Measurements from ENCODE around the gene GAPDHS. TPM values are rescaled to one million over a fixed set of nuclear protein-coding genes. Genes with fewer than 3 reads are reported as not detected.

Gene GAPDHS
- total RNA-seq (2012; rRNA removed) = not detected in 2 replicates

GRCh38 chr19:35533201-35533821, at the start of gene GAPDHS:
Gene GAPDHS (plus strand): TSS chr19:35533456. CDS start chr19:35533528, 72 bp downstream.
- no peak within 1 kb of the TSS for H3K9ac ChIP-seq (ENCODE audit: low read depth, low read length)

GRCh38 chr19:35484252-35485036, 48.8 kb upstream of the GAPDHS start:
- no peak overlapping the region for H3K4me2 ChIP-seq (ENCODE audit: low read length)
- no peaks in the 10 kb centered on the region for H3K9me3 ChIP-seq (replicated peaks; ENCODE audit: low read length)
- H3K9ac ChIP-seq (ENCODE audit: low read depth, low read length) = no peak overlapping the region
- H3K4me1 ChIP-seq (ENCODE audit: control insufficient read depth, insufficient read depth, low read length) = no peaks in the 10 kb centered on the region
- peaks cover 25% of the 10 kb centered on the region for H3K27me3 ChIP-seq (ENCODE audit: control insufficient read depth, insufficient read depth, low read length)
- H3K36me3 ChIP-seq (ENCODE audit: insufficient read depth, low read length) = no peaks in the 10 kb centered on the region
- no peak overlapping the region for H3K4me3 ChIP-seq (ENCODE audit: low read length)

More at GRCh38 chr19:35533201-35533821, at the start of gene GAPDHS:
- peak within 1 kb of the TSS; percentile 58 for H3K4me2 ChIP-seq (ENCODE audit: low read length)
- no peak within 1 kb of the TSS for H3K4me3 ChIP-seq (ENCODE audit: low read length)
- peaks cover 45% of the 10 kb centered on the region for H3K27me3 ChIP-seq (ENCODE audit: control insufficient read depth, insufficient read depth, low read length)
- H3K36me3 ChIP-seq (ENCODE audit: insufficient read depth, low read length) = no peaks in the 10 kb centered on the region
- H3K9me3 ChIP-seq (replicated peaks; ENCODE audit: low read length) = no peaks in the 10 kb centered on the region
- H3K4me1 ChIP-seq (ENCODE audit: control insufficient read depth, insufficient read depth, low read length) = peaks cover 4% of the 10 kb centered on the region

GRCh38 chr19:35486268-35486708, 47.0 kb upstream of the GAPDHS start:
- no peak overlapping the region for H3K4me2 ChIP-seq (ENCODE audit: low read length)
- H3K4me1 ChIP-seq (ENCODE audit: control insufficient read depth, insufficient read depth, low read length) = no peaks in the 10 kb centered on the region
- no peaks in the 10 kb centered on the region for H3K9me3 ChIP-seq (replicated peaks; ENCODE audit: low read length)
- H3K9ac ChIP-seq (ENCODE audit: low read depth, low read length) = no peak overlapping the region
- peaks cover 32% of the 10 kb centered on the region for H3K27me3 ChIP-seq (ENCODE audit: control insufficient read depth, insufficient read depth, low read length)
- H3K4me3 ChIP-seq (ENCODE audit: low read length) = no peak overlapping the region
- no peaks in the 10 kb centered on the region for H3K36me3 ChIP-seq (ENCODE audit: insufficient read depth, low read length)

GRCh38 chr19:35487656-35488182, 45.5 kb upstream of the GAPDHS start:
- H3K9ac ChIP-seq (ENCODE audit: low read depth, low read length) = no peak overlapping the region
- no peaks in the 10 kb centered on the region for H3K4me1 ChIP-seq (ENCODE audit: control insufficient read depth, insufficient read depth, low read length)
- no peak overlapping the region for H3K4me2 ChIP-seq (ENCODE audit: low read length)
- H3K9me3 ChIP-seq (replicated peaks; ENCODE audit: low read length) = no peaks in the 10 kb centered on the region
- peaks cover 47% of the 10 kb centered on the region for H3K27me3 ChIP-seq (ENCODE audit: control insufficient read depth, insufficient read depth, low read length)
- H3K4me3 ChIP-seq (ENCODE audit: low read length) = no peak overlapping the region
- H3K36me3 ChIP-seq (ENCODE audit: insufficient read depth, low read length) = no peaks in the 10 kb centered on the region

GRCh38 chr19:35488677-35489076, 44.6 kb upstream of the GAPDHS start:
- H3K4me1 ChIP-seq (ENCODE audit: control insufficient read depth, insufficient read depth, low read length) = no peaks in the 10 kb centered on the region

GRCh38 chr19:35490364-35490763, 42.9 kb upstream of the GAPDHS start, which contains the start of gene KRTDAP:
Gene KRTDAP (minus strand): TSS chr19:35490464. CDS start chr19:35490442, 22 bp downstream.
- no peak within 1 kb of the TSS for H3K4me2 ChIP-seq (ENCODE audit: low read length)
- H3K9me3 ChIP-seq (replicated peaks; ENCODE audit: low read length) = no peaks in the 10 kb centered on the region
- H3K36me3 ChIP-seq (ENCODE audit: insufficient read depth, low read length) = no peaks in the 10 kb centered on the region
- H3K27me3 ChIP-seq (ENCODE audit: control insufficient read depth, insufficient read depth, low read length) = peaks cover 58% of the 10 kb centered on the region
- no peak within 1 kb of the TSS for H3K4me3 ChIP-seq (ENCODE audit: low read length)
- no peak within 1 kb of the TSS for H3K9ac ChIP-seq (ENCODE audit: low read depth, low read length)
- H3K4me1 ChIP-seq (ENCODE audit: control insufficient read depth, insufficient read depth, low read length) = no peaks in the 10 kb centered on the region

More at GRCh38 chr19:35488677-35489076, 44.6 kb upstream of the GAPDHS start:
- no peak overlapping the region for H3K9ac ChIP-seq (ENCODE audit: low read depth, low read length)
- no peaks in the 10 kb centered on the region for H3K9me3 ChIP-seq (replicated peaks; ENCODE audit: low read length)
- H3K27me3 ChIP-seq (ENCODE audit: control insufficient read depth, insufficient read depth, low read length) = peaks cover 53% of the 10 kb centered on the region
- no peak overlapping the region for H3K4me2 ChIP-seq (ENCODE audit: low read length)
- no peak overlapping the region for H3K4me3 ChIP-seq (ENCODE audit: low read length)
- no peaks in the 10 kb centered on the region for H3K36me3 ChIP-seq (ENCODE audit: insufficient read depth, low read length)

- no peak overlapping the region for H3K9ac ChIP-seq (ENCODE audit: low read depth, low read length)
- no peak overlapping the region for H3K4me3 ChIP-seq (ENCODE audit: low read length)
- H3K36me3 ChIP-seq (ENCODE audit: insufficient read depth, low read length) = no peaks in the 10 kb centered on the region
- no peak overlapping the region for H3K4me2 ChIP-seq (ENCODE audit: low read length)
- H3K27me3 ChIP-seq (ENCODE audit: control insufficient read depth, insufficient read depth, low read length) = peaks cover 52% of the 10 kb centered on the region
- no peaks in the 10 kb centered on the region for H3K9me3 ChIP-seq (replicated peaks; ENCODE audit: low read length)
- no peaks in the 10 kb centered on the region for H3K4me1 ChIP-seq (ENCODE audit: control insufficient read depth, insufficient read depth, low read length)
Measured at GRCh38 chr19:35491836-35492360, 41.4 kb upstream of the GAPDHS start.

- Histone ChIP-seq H3K4me3 (ENCODE audit: low read length) (no peak overlapping the region), H3K9ac (ENCODE audit: low read depth, low read length) (no peak overlapping the region), H3K4me1 (ENCODE audit: control insufficient read depth, insufficient read depth, low read length) (no peaks in the 10 kb centered on the region), H3K36me3 (ENCODE audit: insufficient read depth, low read length) (no peaks in the 10 kb centered on the region), H3K27me3 (ENCODE audit: control insufficient read depth, insufficient read depth, low read length) (peaks cover 52% of the 10 kb centered on the region), H3K9me3 (replicated peaks; ENCODE audit: low read length) (no peaks in the 10 kb centered on the region), H3K4me2 (ENCODE audit: low read length) (no peak overlapping the region)
Measured at GRCh38 chr19:35493971-35494370, 39.3 kb upstream of the GAPDHS start.

- no peaks in the 10 kb centered on the region for H3K9me3 ChIP-seq (replicated peaks; ENCODE audit: low read length)
- peaks cover 54% of the 10 kb centered on the region for H3K27me3 ChIP-seq (ENCODE audit: control insufficient read depth, insufficient read depth, low read length)
- no peaks in the 10 kb centered on the region for H3K36me3 ChIP-seq (ENCODE audit: insufficient read depth, low read length)
- no peak overlapping the region for H3K9ac ChIP-seq (ENCODE audit: low read depth, low read length)
- H3K4me3 ChIP-seq (ENCODE audit: low read length) = peak overlapping the region; percentile 11
- H3K4me1 ChIP-seq (ENCODE audit: control insufficient read depth, insufficient read depth, low read length) = no peaks in the 10 kb centered on the region
- peak overlapping the region; percentile 44 for H3K4me2 ChIP-seq (ENCODE audit: low read length)
Measured at GRCh38 chr19:35495107-35496064, 37.9 kb upstream of the GAPDHS start.

GRCh38 chr19:35497406-35497805, 35.9 kb upstream of the GAPDHS start:
- Histone ChIP-seq H3K9me3 (replicated peaks; ENCODE audit: low read length) (no peaks in the 10 kb centered on the region), H3K9ac (ENCODE audit: low read depth, low read length) (no peak overlapping the region), H3K4me3 (ENCODE audit: low read length) (no peak overlapping the region), H3K4me2 (ENCODE audit: low read length) (no peak overlapping the region), H3K27me3 (ENCODE audit: control insufficient read depth, insufficient read depth, low read length) (peaks cover 52% of the 10 kb centered on the region), H3K4me1 (ENCODE audit: control insufficient read depth, insufficient read depth, low read length) (no peaks in the 10 kb centered on the region), H3K36me3 (ENCODE audit: insufficient read depth, low read length) (no peaks in the 10 kb centered on the region)

Data from skeletal muscle satellite cell (primary cell).